Tibial artery (tissue), 4 donors: Measurements from ENCODE around the gene RUNX2.

Experiments
- DNase-seq, 2 donors: peaks; one replicate each; pipeline ENCODE4 v3.0.0-alpha.2; 2019
- H3K27ac ChIP-seq, 2 donors: fragments of 200-600 bp; sonication (generic) in 1 of 2; 1 replicate in 1 of 2; 2 replicates in 1 of 2; pipeline ENCODE4 v1.5.1; 2018 to 2019; ENCODE audit warnings: mild to moderate bottlenecking in 1 of 2
- H3K27me3 ChIP-seq, 2 donors: fragments of 200-600 bp; sonication (generic) in 1 of 2; one replicate each; pipeline versions ENCODE4 v1.5.1 to v1.6.0; 2016 to 2019
- H3K36me3 ChIP-seq, 3 donors: fragments of 200-600 bp; sonication (generic) in 2 of 3; one replicate each; pipeline ENCODE4 v1.5.1; 2016 to 2019; ENCODE audit warnings: mild to moderate bottlenecking in 2 of 3
- H3K4me1 ChIP-seq, 4 donors: fragments of 200-600 bp; sonication (generic) in 2 of 4; 1 replicate in 3 of 4; 2 replicates in 1 of 4; pipeline ENCODE4 v1.5.1; 2016 to 2019
- H3K4me3 ChIP-seq, 2 donors: fragments of 200-600 bp; sonication (generic) in 1 of 2; 1 replicate in 1 of 2; 2 replicates in 1 of 2; pipeline ENCODE4 v1.5.1; 2018 to 2019; ENCODE audit warnings: mild to moderate bottlenecking in 2 of 2
- H3K9me3 ChIP-seq, 3 donors: fragments of 200-600 bp; sonication (generic) in 1 of 3; one replicate each; pipeline ENCODE4 v1.5.1; 2016 to 2019
- CTCF ChIP-seq, 2 experiments: fragments of 200-600 bp in 1 of 2; fragments of 450-650 bp in 1 of 2; IDR thresholded peaks; one replicate each; pipeline ENCODE4 v1.5.1; 2017 to 2019; ENCODE audit warnings: antibody characterized with exemption in 2 of 2, mild to moderate bottlenecking in 1 of 2, moderate library complexity in 1 of 2
- intact Hi-C: fragments of 100-400 bp; cut with DNase I; formaldehyde crosslinking; loops from one replicate; pipeline ENCODE4 v1.15.0; 2023; ENCODE audit warnings: low total_unique reads

The RUNX2 gene

GRCh38 chr6:45687570-45687969 lies 359.4 kb downstream of the RUNX2 start:
- Histone ChIP-seq H3K27ac (no peak overlapping the region), H3K27me3 (no peaks in the 10 kb centered on the region), H3K4me3 (no peak overlapping the region), H3K4me1 (no peaks in the 10 kb centered on the region), H3K9me3 (no peaks in the 10 kb centered on the region), H3K36me3 (no peaks in the 10 kb centered on the region)
- DNase-seq: no peak
- intact Hi-C loops: no loop called here
- no peak for TF ChIP-seq CTCF (IDR thresholded peaks at IDR 0.05)

GRCh38 chr6:45688180-45688579 lies 360.1 kb downstream of the RUNX2 start:
- no peak for TF ChIP-seq CTCF (IDR thresholded peaks at IDR 0.05)
- H3K4me3 ChIP-seq: no peak overlapping the region
- no peaks in the 10 kb centered on the region for H3K4me1 ChIP-seq
- H3K36me3 ChIP-seq: no peaks in the 10 kb centered on the region
- no peaks in the 10 kb centered on the region for H3K9me3 ChIP-seq
- no peak for DNase-seq
- intact Hi-C loops: no loop called here
- no peaks in the 10 kb centered on the region for H3K27me3 ChIP-seq
- no peak overlapping the region for H3K27ac ChIP-seq

GRCh38 chr6:45689926-45690615 lies 361.9 kb downstream of the RUNX2 start:
- no peaks in the 10 kb centered on the region for H3K4me1 ChIP-seq
- no peak overlapping the region for H3K4me3 ChIP-seq
- H3K9me3 ChIP-seq: no peaks in the 10 kb centered on the region
- no peaks in the 10 kb centered on the region for H3K27me3 ChIP-seq
- H3K27ac ChIP-seq: no peak overlapping the region
- TF ChIP-seq CTCF (IDR thresholded peaks at IDR 0.05): no peak
- no peaks in the 10 kb centered on the region for H3K36me3 ChIP-seq
- intact Hi-C loops: no loop called here
- no peak for DNase-seq

- DNase-seq: no peak
- no peak for TF ChIP-seq CTCF (IDR thresholded peaks at IDR 0.05)
- Histone ChIP-seq H3K27ac (no peak overlapping the region), H3K27me3 (no peaks in the 10 kb centered on the region), H3K36me3 (no peaks in the 10 kb centered on the region), H3K4me3 (no peak overlapping the region), H3K9me3 (no peaks in the 10 kb centered on the region), H3K4me1 (no peaks in the 10 kb centered on the region)
- intact Hi-C loops: no loop called here
Observed at GRCh38 chr6:45690846-45691245, 362.7 kb downstream of the RUNX2 start.

- Histone ChIP-seq H3K4me3 (no peak overlapping the region), H3K27me3 (no peaks in the 10 kb centered on the region), H3K9me3 (no peaks in the 10 kb centered on the region), H3K4me1 (no peaks in the 10 kb centered on the region), H3K36me3 (no peaks in the 10 kb centered on the region), H3K27ac (no peak overlapping the region)
- intact Hi-C loops: no loop called here
- no peak for TF ChIP-seq CTCF (IDR thresholded peaks at IDR 0.05)
- DNase-seq: no peak
Observed at GRCh38 chr6:45691426-45691825, 363.3 kb downstream of the RUNX2 start.

GRCh38 chr6:45692021-45692420 lies 363.9 kb downstream of the RUNX2 start:
- no peak for DNase-seq
- Histone ChIP-seq H3K36me3 (no peaks in the 10 kb centered on the region), H3K9me3 (no peaks in the 10 kb centered on the region), H3K27ac (no peak overlapping the region), H3K4me1 (no peaks in the 10 kb centered on the region), H3K27me3 (no peaks in the 10 kb centered on the region), H3K4me3 (no peak overlapping the region)
- intact Hi-C loops: no loop called here
- TF ChIP-seq CTCF (IDR thresholded peaks at IDR 0.05): no peak
